Stimulated activated CD4-positive, alpha-beta T cell treated with anti-CD3 and anti-CD28 coated beads, Interleukin-15, amount 100 ng/mL, for 48 hours (primary cell): ENCODE results near the gene ZNF169.
"Not testable (repeated sequence)": the region's sequence is repeated elsewhere in the genome, so short reads cannot be mapped to it uniquely, and the experiment has no call there.

Experiments
- DNase-seq, 2 donors: peaks; one replicate each; pipeline ENCODE4 v3.0.0-alpha.2; 2020; ENCODE audit warnings: low read depth in 2 of 2

ZNF169 gene

DNA sequence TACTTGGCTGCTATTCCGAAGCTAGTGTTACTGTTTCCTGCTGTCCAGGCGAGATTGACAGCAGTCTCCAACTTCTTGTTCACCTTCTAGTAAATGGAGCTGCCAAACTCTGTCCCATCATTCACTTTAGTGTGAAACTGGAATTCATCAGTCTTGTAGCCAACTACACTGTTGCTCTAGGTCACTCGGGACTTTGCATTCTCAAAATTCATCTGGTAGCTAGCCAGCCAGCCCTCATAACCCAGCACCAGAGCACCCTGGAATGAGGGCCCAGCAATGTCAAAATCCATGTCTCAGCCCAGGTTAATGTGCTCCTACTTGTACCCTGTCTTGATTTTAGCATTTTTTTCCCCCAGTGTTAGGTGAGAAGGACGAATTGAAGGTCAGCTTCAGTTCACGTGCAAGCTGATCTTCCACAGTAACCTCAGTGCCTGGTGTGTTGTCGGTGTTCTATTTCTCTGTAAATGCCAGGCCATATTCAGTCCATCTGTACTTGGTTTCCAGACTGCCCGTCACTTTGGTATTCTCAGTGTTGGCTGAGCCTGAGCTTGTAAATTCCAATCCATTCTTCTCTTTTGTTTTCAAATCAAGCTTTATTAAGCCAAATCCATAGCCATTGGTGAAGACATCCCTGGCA lies 28.9 kb downstream of the ZNF169 start:
- DNase-seq = no peak

DNA sequence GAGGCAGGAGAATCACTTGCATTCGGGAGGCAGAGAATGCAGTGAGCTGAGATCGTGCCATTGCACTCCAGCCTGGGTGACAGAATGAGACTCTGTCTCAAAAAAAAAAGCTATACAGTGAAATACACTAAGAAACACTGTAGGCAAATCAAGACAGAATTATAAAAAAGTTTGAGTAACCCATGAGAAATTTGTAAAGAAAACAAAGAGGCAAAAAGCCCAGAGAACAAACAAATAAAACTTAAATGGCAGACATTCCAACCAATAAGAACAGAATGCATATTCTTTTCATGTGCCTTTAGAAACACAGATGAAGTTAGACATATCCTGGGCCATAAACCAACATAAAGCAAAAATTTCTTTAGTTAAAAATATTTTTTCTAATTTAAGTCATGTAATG lies 30.6 kb downstream of the ZNF169 start:
- no peak for DNase-seq

DNA sequence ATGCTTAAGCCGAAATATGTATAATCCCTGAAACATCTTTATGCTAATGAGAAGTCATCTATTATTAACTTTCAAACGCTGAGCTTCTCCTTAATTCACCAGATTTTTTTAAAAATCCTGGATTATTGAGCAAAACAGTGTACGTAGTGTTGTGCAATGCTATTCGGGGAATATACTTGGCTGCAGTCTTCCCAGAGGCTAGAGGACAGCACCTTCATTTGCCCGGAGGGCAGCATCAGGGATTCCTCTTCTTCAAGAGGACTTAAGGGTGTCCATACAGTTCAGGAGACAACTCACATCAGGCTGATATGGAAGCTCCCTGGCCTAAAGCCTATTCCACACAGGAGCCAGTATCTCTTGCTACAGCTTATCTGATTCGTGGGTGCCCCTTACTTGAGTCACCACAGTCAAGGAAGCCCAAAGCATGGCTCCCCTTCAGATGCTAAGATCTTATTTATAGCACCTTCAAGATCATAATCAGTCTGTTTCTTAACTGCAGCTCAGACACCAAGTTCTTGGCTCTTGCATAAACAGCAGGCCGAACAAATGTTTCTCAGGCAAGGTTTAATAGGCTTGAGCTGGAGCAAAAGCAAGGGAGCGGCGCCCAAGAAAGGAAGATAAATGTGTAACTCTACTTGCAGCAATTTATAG lies 40.0 kb downstream of the ZNF169 start:
- no peak for DNase-seq

DNA sequence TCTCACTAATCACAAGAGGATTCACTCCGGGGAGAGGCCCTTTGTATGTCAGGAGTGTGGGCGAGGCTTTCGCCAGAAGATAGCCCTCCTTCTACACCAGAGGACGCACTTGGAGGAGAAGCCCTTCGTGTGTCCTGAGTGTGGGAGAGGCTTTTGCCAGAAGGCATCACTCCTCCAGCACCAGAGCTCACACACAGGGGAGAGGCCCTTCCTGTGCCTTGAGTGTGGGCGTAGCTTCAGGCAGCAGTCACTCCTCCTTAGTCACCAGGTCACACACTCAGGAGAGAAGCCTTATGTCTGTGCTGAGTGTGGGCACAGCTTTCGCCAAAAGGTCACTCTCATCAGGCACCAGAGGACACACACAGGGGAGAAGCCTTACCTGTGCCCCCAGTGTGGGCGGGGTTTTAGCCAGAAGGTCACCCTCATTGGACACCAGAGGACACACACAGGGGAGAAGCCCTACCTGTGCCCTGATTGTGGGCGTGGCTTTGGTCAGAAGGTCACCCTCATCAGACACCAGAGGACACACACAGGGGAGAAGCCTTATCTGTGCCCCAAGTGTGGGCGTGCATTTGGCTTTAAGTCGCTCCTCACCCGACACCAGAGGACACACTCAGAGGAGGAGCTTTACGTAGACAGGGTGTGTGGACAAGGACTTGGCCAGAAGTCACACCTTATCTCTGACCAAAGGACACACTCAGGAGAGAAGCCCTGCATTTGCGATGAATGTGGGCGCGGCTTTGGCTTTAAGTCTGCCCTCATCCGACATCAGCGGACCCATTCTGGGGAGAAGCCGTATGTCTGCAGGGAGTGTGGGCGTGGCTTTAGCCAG lies 41.6 kb downstream of the ZNF169 start:
- no peak for DNase-seq

GRCh38 chr9:94301583-94301982 lies 42.5 kb downstream of the ZNF169 start:
- no peak for DNase-seq

GRCh38 chr9:94302426-94302825 lies 43.3 kb downstream of the ZNF169 start:
- DNase-seq = no peak

- no peak for DNase-seq
These were observed 44.2 kb downstream of the ZNF169 start for GRCh38 chr9:94303321-94303720.

- DNase-seq = not testable (repeated sequence)
These were observed 56.2 kb downstream of the ZNF169 start for GRCh38 chr9:94315034-94315984.

GRCh38 chr9:94316236-94316635 lies 57.1 kb downstream of the ZNF169 start:
- DNase-seq = not testable (repeated sequence)

DNA sequence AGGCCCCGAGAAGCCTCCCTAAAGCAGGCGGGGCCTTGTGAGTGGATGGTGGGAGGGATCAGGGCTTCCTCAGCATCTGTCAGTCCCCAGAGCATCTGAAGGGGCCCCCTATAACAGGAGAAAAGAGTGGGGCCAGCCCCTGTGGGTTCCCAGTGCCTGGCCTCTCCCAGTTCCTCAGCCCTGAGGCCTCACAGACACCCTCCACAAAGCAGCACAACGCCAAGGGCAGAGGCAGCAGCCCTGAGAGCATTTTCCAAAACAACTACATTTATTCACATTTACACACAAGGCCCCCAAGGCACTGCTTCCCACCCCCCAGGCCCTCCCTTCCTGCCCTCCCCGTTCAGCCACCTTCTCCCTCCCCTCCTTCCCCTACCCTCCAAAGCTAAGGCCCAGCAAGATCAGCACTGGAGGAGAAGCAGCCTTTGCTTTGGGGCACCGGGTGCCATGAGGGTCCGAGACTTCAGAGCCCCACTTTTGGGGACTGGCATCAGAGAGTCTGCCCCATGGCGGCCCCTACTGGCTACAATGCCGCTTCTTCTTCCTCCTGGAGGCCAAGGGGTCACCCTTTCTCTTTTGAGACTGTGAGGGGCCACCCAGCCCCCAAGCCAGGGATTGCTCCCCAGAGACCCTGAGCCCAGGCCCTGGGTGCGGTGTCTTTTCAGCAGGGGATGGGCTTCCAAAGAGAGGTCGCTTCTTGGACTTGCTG lies 59.0 kb downstream of the ZNF169 start:
- DNase-seq = not testable (repeated sequence)

DNA sequence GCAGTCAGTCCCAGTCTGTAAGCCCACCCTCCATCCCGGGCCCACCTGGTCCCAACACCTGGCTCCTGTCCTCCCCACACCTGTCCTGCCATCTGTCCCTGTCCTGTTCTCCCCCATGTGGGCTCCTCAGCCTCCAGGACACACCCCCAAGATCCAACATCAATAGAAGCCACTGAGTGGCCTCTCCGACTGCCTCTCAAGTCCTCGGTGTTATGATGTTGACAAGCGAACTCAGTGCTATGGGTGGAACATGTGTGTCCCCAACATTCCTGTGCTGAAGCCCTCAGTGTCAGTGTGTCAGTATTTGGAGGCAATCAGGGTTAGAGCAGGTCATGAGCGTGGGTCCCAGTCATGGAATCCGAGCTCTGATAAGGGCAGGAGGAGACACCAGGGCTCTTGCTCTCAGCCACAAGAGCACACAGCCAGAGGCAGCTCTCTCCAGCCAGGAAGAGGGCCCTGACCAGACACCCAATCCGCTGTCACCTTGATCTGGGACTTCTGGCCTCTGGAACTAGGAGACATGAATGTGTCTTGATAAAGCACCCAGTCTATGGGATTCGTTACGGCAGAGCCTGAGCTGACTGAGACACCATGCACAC lies 63.3 kb downstream of the ZNF169 start:
- not testable (repeated sequence) for DNase-seq

DNA sequence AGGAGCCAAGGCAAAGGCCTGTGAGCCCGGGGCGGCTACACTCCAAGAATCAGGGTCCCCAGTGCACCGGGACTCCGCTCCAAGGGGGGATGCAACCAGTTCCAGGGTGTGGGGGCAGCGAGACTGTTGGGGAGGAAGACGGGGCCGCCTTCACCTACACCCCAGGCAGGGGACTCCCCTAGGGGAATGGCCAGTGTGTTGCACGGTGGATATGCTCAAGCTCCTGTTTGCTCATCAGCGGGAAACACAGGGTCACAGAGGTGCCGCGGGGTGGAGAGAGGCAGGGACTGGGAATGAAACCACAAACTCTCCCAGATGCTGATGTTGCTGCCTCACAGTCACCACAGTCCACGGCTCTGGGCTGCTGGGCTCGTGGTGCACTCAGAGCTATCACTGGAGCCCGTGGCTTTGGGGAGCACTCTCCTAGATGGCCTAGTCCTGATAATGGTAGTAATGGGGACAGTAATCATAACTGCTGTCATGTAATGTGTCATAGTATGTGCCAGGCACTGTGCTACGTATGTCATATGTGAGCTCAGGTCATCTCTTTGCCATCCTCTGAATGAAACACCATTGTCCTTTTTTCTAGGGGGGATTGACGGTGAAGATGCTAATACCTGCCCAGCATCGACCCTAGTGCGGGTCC lies 64.2 kb downstream of the ZNF169 start:
- not testable (repeated sequence) for DNase-seq

DNA sequence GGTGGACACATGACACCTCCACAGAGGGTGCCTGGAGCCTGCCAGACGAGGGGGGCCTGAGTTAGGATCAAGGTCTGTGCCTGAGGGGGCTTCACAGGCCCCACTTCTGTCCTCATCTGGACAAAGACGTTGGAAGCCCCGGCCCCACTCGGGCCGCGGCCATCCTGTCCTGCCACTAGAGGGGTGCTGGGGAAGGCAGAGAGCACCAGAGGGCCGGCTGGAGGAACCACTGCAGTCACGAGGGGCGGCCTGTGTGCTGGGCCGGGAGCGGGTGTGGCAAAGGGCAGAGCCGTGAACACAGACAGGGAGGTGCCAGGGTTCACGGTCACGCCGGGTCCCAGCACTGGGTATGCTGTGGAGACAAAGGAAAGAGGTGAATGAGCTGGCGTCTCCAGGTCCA lies 66.5 kb downstream of the ZNF169 start:
- not testable (repeated sequence) for DNase-seq

DNA sequence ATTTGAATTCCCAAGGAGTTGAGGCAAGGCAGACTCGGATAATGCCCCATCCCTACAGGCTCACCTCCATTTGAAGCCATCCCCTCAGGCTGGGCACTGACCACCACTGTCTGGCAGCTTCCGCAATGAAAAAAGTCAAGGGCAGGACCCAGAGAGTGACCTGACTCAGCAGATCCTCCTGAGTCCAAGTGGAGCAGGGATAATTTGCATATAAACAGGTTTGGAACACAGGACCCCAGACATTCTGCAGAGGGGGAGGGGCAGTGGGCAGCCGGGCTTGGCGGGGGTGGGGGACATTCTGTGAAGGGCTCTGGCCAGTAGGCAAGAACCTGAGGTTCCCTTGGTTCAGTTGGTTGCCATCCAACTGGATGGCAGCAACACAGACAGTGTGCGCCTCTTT lies 69.4 kb downstream of the ZNF169 start, which contains the start of gene NUTM2F:
Gene NUTM2F, minus strand, starts transcription at position 101 of the 400 bp plus-strand sequence. Its CDS starts 21 bp downstream, at position 80.
- DNase-seq = not testable (repeated sequence)

GRCh38 chr9:94336445-94336844 lies 77.3 kb downstream of the ZNF169 start:
- DNase-seq = not testable (repeated sequence)

- DNase-seq = not testable (repeated sequence)
These were observed 79.6 kb downstream of the ZNF169 start for GRCh38 chr9:94338723-94339122.

GRCh38 chr9:94339657-94340056 lies 80.6 kb downstream of the ZNF169 start:
- not testable (repeated sequence) for DNase-seq

DNA sequence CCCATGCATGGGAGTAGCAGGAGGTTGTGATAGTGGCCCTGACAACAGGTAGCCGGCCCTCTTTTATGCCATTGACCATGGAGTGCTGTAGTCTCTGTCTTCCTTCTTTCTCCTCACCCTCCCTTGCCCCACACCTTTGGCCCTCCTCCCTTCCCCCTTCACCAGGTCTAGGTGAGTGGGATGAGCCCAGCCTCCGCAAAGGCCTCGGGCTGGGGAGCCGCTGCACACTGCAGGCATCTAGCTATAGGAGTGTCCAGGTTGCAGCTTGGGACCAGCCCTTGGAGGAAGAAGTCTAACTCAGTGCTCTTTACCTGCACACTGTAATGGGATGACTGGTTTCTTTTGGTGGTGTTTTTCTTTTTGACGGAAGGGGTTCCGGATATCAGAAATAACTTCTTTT lies 81.7 kb downstream of the ZNF169 start:
- not testable (repeated sequence) for DNase-seq

- not testable (repeated sequence) for DNase-seq
These were observed 82.6 kb downstream of the ZNF169 start for GRCh38 chr9:94341703-94342102.

- DNase-seq = not testable (repeated sequence)
These were observed 88.4 kb downstream of the ZNF169 start for GRCh38 chr9:94347451-94347850.
